Measurements from ENCODE around the gene KIAA1614. TPM values are rescaled to one million over a fixed set of nuclear protein-coding genes. Genes with fewer than 3 reads are reported as not detected.

Gene KIAA1614
- total and polyA plus RNA-seq, 3 donors from 2014 or later, result 3.7 to 4.0 (median 3.7) TPM

DNA sequence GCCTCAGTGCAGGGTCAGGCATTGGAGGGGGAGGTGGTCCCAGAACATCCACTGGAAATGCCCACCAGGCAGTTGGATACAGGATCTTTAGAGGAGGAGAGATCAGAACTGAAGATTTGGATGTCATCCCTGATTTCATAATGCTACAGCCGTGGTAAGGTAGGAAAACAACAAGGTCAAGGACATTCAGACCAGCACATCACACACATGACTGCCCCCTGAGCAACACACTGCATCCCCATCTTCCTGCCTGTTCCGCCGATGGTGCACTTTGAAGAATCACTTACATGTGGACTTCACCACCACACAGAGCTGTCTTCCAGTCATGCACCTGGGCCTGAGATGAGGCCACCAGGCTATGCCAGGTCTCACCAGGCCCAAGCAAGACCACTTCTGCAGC lies 16.7 kb downstream of the KIAA1614 start:
- H3K9me3 ChIP-seq, result no peaks in the 10 kb centered on the region
- TF ChIP-seq, protein P1, sequence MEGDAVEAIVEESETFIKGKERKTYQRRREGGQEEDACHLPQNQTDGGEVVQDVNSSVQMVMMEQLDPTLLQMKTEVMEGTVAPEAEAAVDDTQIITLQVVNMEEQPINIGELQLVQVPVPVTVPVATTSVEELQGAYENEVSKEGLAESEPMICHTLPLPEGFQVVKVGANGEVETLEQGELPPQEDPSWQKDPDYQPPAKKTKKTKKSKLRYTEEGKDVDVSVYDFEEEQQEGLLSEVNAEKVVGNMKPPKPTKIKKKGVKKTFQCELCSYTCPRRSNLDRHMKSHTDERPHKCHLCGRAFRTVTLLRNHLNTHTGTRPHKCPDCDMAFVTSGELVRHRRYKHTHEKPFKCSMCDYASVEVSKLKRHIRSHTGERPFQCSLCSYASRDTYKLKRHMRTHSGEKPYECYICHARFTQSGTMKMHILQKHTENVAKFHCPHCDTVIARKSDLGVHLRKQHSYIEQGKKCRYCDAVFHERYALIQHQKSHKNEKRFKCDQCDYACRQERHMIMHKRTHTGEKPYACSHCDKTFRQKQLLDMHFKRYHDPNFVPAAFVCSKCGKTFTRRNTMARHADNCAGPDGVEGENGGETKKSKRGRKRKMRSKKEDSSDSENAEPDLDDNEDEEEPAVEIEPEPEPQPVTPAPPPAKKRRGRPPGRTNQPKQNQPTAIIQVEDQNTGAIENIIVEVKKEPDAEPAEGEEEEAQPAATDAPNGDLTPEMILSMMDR (IDR thresholded peaks at IDR 0.05), result no peak
- no peaks in the 10 kb centered on the region for H3K36me3 ChIP-seq (ENCODE audit: low read depth, missing control alignments)
- no peak for DNase-seq
- H3K27ac ChIP-seq, result no peak overlapping the region
- 73 to 79% methylated on average over 3 of the region's 3 CpGs for WGBS, 2 donors
- intact Hi-C loops (cut with DNase I; ENCODE audit: low total_unique reads), result no loop called here
- no peak overlapping the region for H3K4me3 ChIP-seq
- H3K27me3 ChIP-seq, result no peaks in the 10 kb centered on the region
- peaks cover 37% of the 10 kb centered on the region for H3K4me1 ChIP-seq

DNA sequence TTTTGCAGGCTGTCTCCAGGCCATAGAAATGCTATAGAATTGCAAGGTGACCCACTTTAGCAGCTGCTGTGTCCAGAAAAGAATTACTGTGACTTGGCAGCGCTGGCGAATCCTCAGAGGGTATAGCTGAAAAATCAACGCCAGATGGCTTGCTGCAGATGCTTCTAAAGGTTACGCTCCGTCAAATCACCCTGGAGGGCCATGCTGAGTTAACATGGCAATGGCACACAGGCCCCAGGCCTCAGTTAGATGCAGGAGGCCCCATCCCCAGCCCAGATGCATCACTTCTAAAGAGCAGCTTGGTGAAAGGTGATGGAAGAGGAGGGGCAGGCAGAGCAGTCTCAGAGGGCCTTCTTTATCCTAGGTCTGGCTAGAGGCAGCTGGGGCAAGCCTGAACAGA lies 18.0 kb downstream of the KIAA1614 start:
- H3K27ac ChIP-seq, result no peak overlapping the region
- no peaks in the 10 kb centered on the region for H3K27me3 ChIP-seq
- DNase-seq, result no peak
- intact Hi-C loops (cut with DNase I; ENCODE audit: low total_unique reads), result no loop called here
- WGBS, 2 donors, result 98% methylated on average over 5 of the region's 5 CpGs
- H3K4me1 ChIP-seq, result peaks cover 32% of the 10 kb centered on the region
- no peak overlapping the region for H3K4me3 ChIP-seq
- H3K9me3 ChIP-seq, result no peaks in the 10 kb centered on the region
- TF ChIP-seq, protein P1 (IDR thresholded peaks at IDR 0.05), result no peak
- TF ChIP-seq POLR2A (IDR thresholded peaks at IDR 0.05), result no peak
- H3K36me3 ChIP-seq (ENCODE audit: low read depth, missing control alignments), result no peaks in the 10 kb centered on the region

DNA sequence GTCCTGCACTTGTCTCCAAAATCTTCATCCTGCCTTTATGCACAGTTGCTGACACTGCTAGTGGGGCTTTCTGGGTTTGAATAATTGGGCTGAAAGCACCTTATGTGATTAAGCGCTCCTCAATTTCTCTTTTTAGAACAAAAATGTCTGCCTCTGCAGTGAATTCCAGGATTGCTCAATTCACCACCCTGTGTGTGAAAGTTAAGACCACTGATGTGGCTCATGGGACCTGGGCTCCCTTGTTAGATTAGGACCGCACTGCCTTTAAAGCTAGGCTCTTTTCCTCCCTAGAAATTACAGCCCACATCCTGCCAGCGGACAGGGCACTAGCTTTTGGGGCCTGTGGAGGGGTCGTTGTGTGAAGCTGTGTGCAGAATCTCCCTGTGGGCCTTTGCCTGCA lies 18.8 kb downstream of the KIAA1614 start:
- intact Hi-C loops (cut with DNase I; ENCODE audit: low total_unique reads), result no loop called here
- H3K9me3 ChIP-seq, result no peaks in the 10 kb centered on the region
- peaks cover 25% of the 10 kb centered on the region for H3K4me1 ChIP-seq
- H3K4me3 ChIP-seq, result no peak overlapping the region
- H3K27ac ChIP-seq, result no peak overlapping the region
- WGBS, 2 donors, result 94 to 100% methylated on average over 2 to 4 of the region's 4 CpGs
- no peak for DNase-seq
- no peaks in the 10 kb centered on the region for H3K36me3 ChIP-seq (ENCODE audit: low read depth, missing control alignments)
- H3K27me3 ChIP-seq, result no peaks in the 10 kb centered on the region
- no peak for TF ChIP-seq POLR2A (IDR thresholded peaks at IDR 0.05)

DNA sequence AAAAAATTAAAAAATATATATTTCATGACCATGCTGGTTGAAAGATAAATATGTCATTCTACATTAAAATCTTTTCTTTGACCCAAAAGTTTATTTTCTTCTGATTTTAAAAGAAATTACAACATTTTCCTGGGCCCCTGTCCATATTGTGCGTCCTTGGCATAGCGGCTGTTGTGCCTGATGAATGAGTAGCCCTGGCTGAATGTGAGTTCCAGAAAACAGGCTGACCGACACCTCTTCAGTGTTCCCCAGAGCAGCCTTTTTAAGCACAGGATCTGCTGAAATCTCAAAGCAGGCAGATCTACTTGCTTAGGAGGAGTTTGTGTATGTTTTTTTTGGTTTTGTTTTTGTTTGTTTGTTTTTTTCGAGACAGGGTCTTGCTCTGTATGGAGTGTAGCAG lies 19.7 kb downstream of the KIAA1614 start:
- Histone ChIP-seq H3K4me3 (no peak overlapping the region), H3K4me1 (peaks cover 16% of the 10 kb centered on the region), H3K36me3 (ENCODE audit: low read depth, missing control alignments) (no peaks in the 10 kb centered on the region), H3K9me3 (no peaks in the 10 kb centered on the region), H3K27me3 (no peaks in the 10 kb centered on the region), H3K27ac (no peak overlapping the region)
- 76 to 80% methylated on average over 4 of the region's 4 CpGs for WGBS, 2 donors
- intact Hi-C loops (cut with DNase I; ENCODE audit: low total_unique reads), result no loop called here
- TF ChIP-seq, protein P1 (IDR thresholded peaks at IDR 0.05), result no peak
- no peak for TF ChIP-seq POLR2A (IDR thresholded peaks at IDR 0.05)
- no peak for DNase-seq

DNA sequence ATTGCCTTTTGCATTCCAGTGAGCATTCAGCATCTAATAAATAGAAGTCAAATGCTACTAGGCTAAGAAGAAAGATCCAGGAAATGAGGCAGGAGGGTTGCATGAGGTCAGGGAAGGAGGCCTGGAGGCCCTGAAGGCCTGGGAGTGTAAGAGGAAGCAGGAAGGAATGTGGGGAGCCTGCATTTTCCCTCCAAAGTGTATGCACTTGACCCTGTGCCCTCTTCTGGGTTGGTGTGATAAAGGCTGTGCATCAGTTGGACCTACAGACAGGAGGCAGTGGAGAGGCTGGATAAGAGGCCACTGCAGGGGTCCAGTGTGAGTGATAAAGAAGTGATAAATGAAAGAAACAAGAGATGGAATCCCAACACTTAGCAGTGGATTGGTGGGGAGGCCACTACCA lies 20.4 kb downstream of the KIAA1614 start:
- no peak for TF ChIP-seq POLR2A (IDR thresholded peaks at IDR 0.05)
- TF ChIP-seq, protein P1 (IDR thresholded peaks at IDR 0.05), result no peak
- H3K36me3 ChIP-seq (ENCODE audit: low read depth, missing control alignments), result no peaks in the 10 kb centered on the region
- no peaks in the 10 kb centered on the region for H3K9me3 ChIP-seq
- no peak overlapping the region for H3K27ac ChIP-seq
- no peaks in the 10 kb centered on the region for H3K27me3 ChIP-seq
- peaks cover 9% of the 10 kb centered on the region for H3K4me1 ChIP-seq
- intact Hi-C loops (cut with DNase I; ENCODE audit: low total_unique reads), result no loop called here
- H3K4me3 ChIP-seq, result no peak overlapping the region
- DNase-seq, result no peak
